Osteocyte (in vitro differentiated cells): Measurements from ENCODE around the gene FOSL1. TPM values are rescaled to one million over a fixed set of nuclear protein-coding genes. Genes with fewer than 3 reads are reported as not detected.

Experiments used
- DNase-seq: peaks from one replicate; pipeline ENCODE4 v3.0.0; 2021; ENCODE audit warnings: mixed read lengths; ENCODE audit not compliant: unreplicated experiment; ENCODE audit errors: extremely low spot score
- H3K27ac Mint-ChIP-seq: one replicate; pipeline ENCODE4 v1.8.0; 2021; ENCODE audit warnings: mild to moderate bottlenecking, mixed read lengths; ENCODE audit not compliant: unreplicated experiment
- H3K27me3 Mint-ChIP-seq: one replicate; pipeline ENCODE4 v1.8.0; 2021; ENCODE audit warnings: mixed read lengths; ENCODE audit not compliant: unreplicated experiment
- H3K36me3 Mint-ChIP-seq: one replicate; pipeline ENCODE4 v1.8.0; 2021; ENCODE audit warnings: mixed read lengths; ENCODE audit not compliant: unreplicated experiment
- H3K4me1 Mint-ChIP-seq: one replicate; pipeline ENCODE4 v1.8.0; 2021; ENCODE audit warnings: mixed read lengths; ENCODE audit not compliant: unreplicated experiment
- H3K4me3 Mint-ChIP-seq: one replicate; pipeline ENCODE4 v1.8.0; 2021; ENCODE audit warnings: mild to moderate bottlenecking, moderate library complexity, mixed read lengths; ENCODE audit not compliant: unreplicated experiment
- H3K9me3 Mint-ChIP-seq: one replicate; pipeline ENCODE4 v1.8.0; 2021; ENCODE audit warnings: mixed read lengths; ENCODE audit not compliant: unreplicated experiment
- total RNA-seq: library from RNA; stranded (reverse); gene quantifications from 2 replicates; pipeline ENCODE4 v1.2.1, GENCODE V29; 2021
- TF ChIP-seq, protein P1 (sequence below): fragments of 200-600 bp; sonication (generic); IDR thresholded peaks from 2 replicates; pipeline ENCODE4 v1.5.0; 2021; ENCODE audit warnings: antibody characterized with exemption, mild to moderate bottlenecking, moderate library complexity

The FOSL1 gene
- total RNA-seq, 1 donor from 2014 or later: 38.0 TPM

DNA sequence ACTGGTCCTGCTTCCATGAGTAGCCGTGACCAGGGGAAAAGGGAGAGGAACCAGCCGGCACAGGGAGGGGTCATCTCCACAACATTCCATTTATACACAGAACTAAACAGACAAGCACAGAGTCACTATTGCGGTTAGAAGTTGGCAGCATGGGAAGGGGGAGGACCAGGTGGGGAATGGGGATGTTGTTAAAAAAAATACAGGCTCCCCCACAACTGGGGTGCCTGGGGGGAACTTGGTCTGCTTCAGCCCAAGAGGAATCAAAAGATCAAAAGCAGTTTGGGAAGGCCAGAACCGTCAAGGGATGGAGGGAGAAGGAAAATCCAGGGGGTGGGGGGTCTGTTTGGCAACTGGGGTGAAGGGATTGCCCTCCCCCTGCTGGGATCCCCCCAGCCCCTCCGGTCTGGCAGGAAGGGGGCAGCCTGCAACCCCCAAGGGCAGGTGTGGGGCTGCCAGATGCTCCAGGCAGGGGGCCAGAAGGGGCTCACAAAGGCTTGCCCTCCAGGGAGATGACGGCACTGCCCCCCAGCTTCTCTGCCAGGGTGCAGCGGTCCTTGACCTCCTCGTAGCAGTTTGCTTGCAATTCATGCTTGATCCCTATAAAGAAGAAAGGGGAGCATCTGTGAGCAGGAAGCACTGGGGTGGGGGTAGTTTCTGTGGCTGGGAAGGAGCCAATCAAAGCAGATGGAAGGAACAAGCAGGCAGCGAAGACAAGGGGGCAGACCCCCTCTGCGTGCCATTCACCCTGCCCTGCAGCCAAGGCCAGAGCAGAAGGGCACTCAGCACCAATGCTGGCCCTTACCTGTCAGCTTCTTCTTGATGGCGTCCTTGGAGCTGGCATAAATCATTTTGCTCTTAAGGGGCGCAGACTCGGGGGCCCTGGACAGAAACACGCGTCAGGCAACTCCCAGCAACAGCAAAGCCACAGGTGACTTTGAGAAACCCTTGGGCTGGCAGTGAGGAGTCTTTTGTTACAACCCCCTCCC lies 45.0 kb downstream of the FOSL1 start:
- Mint-ChIP-seq H3K4me3 (peak overlapping the region; percentile 83), H3K9me3 (peaks cover 4% of the 10 kb centered on the region), H3K4me1 (peaks cover 35% of the 10 kb centered on the region), H3K27ac (no peak overlapping the region), H3K36me3 (peaks cover 47% of the 10 kb centered on the region), H3K27me3 (no peaks in the 10 kb centered on the region)
- TF ChIP-seq, protein P1, sequence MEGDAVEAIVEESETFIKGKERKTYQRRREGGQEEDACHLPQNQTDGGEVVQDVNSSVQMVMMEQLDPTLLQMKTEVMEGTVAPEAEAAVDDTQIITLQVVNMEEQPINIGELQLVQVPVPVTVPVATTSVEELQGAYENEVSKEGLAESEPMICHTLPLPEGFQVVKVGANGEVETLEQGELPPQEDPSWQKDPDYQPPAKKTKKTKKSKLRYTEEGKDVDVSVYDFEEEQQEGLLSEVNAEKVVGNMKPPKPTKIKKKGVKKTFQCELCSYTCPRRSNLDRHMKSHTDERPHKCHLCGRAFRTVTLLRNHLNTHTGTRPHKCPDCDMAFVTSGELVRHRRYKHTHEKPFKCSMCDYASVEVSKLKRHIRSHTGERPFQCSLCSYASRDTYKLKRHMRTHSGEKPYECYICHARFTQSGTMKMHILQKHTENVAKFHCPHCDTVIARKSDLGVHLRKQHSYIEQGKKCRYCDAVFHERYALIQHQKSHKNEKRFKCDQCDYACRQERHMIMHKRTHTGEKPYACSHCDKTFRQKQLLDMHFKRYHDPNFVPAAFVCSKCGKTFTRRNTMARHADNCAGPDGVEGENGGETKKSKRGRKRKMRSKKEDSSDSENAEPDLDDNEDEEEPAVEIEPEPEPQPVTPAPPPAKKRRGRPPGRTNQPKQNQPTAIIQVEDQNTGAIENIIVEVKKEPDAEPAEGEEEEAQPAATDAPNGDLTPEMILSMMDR: no peak
- DNase-seq: no peak

DNA sequence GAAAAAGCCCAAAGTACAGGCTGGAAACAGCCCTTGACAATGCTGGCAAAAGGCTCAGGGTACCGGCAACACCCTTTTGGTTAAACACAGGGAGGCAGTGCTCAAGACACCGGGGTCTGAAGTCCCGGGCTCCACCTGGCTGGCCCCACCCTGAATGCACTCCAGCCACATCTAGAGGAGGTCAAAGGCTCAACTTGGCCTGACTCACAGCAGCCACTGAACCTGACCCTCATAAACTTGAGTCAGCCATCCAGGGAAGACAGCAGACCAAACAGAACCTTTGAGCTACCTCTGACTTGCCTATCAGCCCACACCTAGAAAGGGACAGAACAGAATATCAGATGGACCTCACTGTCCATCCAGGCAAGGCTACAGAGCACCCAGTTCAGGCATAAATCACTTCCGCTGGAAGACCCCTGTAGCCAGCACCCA lies 46.0 kb downstream of the FOSL1 start:
- peaks cover 49% of the 10 kb centered on the region for H3K36me3 Mint-ChIP-seq
- no peak for DNase-seq
- H3K4me1 Mint-ChIP-seq: peaks cover 29% of the 10 kb centered on the region
- H3K4me3 Mint-ChIP-seq: peak overlapping the region; percentile 10
- peaks cover 4% of the 10 kb centered on the region for H3K9me3 Mint-ChIP-seq
- H3K27ac Mint-ChIP-seq: no peak overlapping the region
- no peaks in the 10 kb centered on the region for H3K27me3 Mint-ChIP-seq
- TF ChIP-seq, protein P1: no peak

DNA sequence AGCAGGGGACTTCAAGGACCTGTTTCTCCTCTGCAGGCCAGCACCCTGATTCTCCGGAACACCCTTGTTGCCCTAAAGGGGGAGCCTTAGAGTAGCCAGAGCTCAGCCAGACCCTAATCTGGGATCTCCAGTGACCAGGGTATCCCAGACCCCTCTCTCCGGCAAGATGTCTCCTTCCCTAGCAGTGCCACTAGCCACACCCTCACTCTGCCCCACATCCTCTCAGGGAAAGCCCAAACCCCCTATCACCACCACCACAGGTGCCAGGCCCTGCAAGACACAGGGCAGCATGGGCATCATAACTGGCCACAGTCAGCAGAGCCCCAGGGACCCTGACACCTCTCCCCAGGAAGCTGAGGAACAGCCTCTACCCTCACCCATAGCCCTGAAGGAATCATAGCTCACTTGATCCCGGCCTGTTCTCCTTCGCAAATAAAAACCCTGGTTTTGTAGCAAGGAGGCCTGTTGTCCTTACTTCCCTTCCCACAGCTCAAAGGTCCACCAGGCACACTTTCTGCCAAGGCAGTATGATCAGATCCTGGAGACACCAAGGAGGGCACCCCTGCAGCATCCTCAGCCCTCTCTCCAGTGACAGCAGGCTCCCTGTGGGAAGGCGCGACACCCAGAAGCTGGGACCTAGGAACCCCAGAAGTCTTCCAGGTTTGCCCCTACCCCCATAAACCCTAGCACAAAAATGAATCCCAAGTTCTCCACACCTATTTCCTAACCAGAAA lies 46.8 kb downstream of the FOSL1 start:
- Mint-ChIP-seq H3K36me3 (peaks cover 49% of the 10 kb centered on the region), H3K9me3 (peaks cover 4% of the 10 kb centered on the region), H3K4me3 (no peak overlapping the region), H3K27ac (no peak overlapping the region), H3K27me3 (no peaks in the 10 kb centered on the region), H3K4me1 (peaks cover 25% of the 10 kb centered on the region)
- TF ChIP-seq, protein P1: no peak
- no peak for DNase-seq

DNA sequence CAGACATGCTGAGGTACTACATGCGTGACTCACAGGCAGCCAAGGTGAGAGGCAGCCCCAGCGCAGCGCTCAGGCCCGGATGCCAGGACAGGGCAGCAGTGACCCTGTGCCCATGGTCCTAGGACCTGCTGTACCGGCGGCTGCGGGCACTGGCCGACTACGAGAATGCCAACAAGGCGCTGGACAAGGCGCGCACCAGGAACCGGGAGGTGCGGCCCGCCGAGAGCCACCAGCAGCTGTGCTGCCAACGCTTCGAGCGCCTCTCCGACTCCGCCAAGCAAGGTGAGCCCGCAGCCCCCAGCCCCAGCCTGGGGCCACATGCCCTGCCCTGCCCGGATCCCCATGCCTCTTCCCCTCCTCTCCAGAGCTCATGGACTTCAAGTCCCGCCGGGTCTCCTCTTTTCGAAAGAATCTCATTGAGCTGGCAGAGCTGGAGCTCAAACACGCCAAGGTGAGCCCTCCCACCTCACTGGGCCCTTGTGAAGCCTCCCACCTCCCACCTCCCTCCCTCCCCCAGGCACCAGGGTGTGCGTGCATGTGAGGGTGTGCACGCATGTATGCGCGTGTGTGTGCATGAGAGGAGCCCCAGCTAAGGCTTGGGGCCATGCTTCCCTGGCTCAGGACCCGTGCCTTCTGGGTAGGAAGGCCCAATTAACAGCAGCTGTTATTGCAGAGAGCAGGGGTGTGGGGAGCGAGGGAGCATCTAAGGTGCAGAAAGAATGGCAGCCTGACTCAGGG lies 47.5 kb downstream of the FOSL1 start:
- TF ChIP-seq, protein P1: no peak
- peaks cover 23% of the 10 kb centered on the region for H3K4me1 Mint-ChIP-seq
- no peak overlapping the region for H3K27ac Mint-ChIP-seq
- peak; percentile 85 for DNase-seq
- no peak overlapping the region for H3K4me3 Mint-ChIP-seq
- H3K9me3 Mint-ChIP-seq: peaks cover 4% of the 10 kb centered on the region
- H3K36me3 Mint-ChIP-seq: peaks cover 49% of the 10 kb centered on the region
- no peaks in the 10 kb centered on the region for H3K27me3 Mint-ChIP-seq
